WTC11 (cell line): Measurements from ENCODE around the gene TNNT3. TPM values are rescaled to one million over a fixed set of nuclear protein-coding genes. Genes with fewer than 3 reads are reported as not detected.

Source experiments
- ATAC-seq: fragments of 200-7000 bp; cut with Tn5 transposase; 2 replicates; pipeline ENCODE4 v1.10.0; 2021; ENCODE audit warnings: mild to moderate bottlenecking, moderate library complexity
- CTCF ChIA-PET: fragments of 300-600 bp; sonication (Branson Sonifier 250); formaldehyde crosslinking; loops from one replicate; lab custom pipeline; 2021; ENCODE audit warnings: antibody characterized with exemption; lab: Charles Lee
- POLR2A ChIA-PET: fragments of 350-600 bp; sonication (Branson Sonifier 250); formaldehyde crosslinking; loops from one replicate; lab custom pipeline; 2021; ENCODE audit warnings: antibody characterized with exemption; lab: Charles Lee
- DNase-seq: peaks from one replicate; pipeline ENCODE4 v3.0.0; 2021; ENCODE audit warnings: low spot score
- H3K27ac Mint-ChIP-seq: 2 replicates; pipeline ENCODE4 v1.8.0; 2021; ENCODE audit warnings: mixed read lengths
- H3K27me3 Mint-ChIP-seq: 2 replicates; pipeline ENCODE4 v1.8.0; 2021; ENCODE audit warnings: low read depth, mild to moderate bottlenecking, moderate library complexity, mixed read lengths
- H3K36me3 Mint-ChIP-seq: 2 replicates; pipeline ENCODE4 v1.8.0; 2021; ENCODE audit warnings: mixed read lengths
- H3K4me1 Mint-ChIP-seq: 2 replicates; pipeline ENCODE4 v1.8.0; 2022; ENCODE audit warnings: mixed read lengths
- H3K4me3 Mint-ChIP-seq: 2 replicates; pipeline ENCODE4 v1.8.0; 2021; ENCODE audit warnings: mild to moderate bottlenecking, moderate library complexity, mixed read lengths
- H3K9me3 Mint-ChIP-seq: 2 replicates; pipeline ENCODE4 v1.8.0; 2021; ENCODE audit warnings: mixed read lengths
- AR ChIP-seq: fragments of 250-450 bp; sonication (Bioruptor Pico); IDR thresholded peaks from 2 replicates; pipeline ENCODE4 v1.9.0; 2021; ENCODE audit warnings: mild to moderate bottlenecking
- ARID4B ChIP-seq: sonication (generic); formaldehyde crosslinking; IDR thresholded peaks from 2 replicates; pipeline ENCODE4 v1.8.0; 2023; ENCODE audit warnings: missing genetic modification reagents, mild to moderate bottlenecking, borderline replicate concordance
- FOXP1 ChIP-seq: sonication (generic); formaldehyde crosslinking; IDR thresholded peaks from 2 replicates; pipeline ENCODE4 v1.8.0; 2022; ENCODE audit warnings: missing genetic modification reagents, mild to moderate bottlenecking, moderate library complexity, borderline replicate concordance
- GABPB1 ChIP-seq: sonication (generic); formaldehyde crosslinking; IDR thresholded peaks from 2 replicates; pipeline ENCODE4 v1.8.1; 2023; ENCODE audit warnings: mild to moderate bottlenecking, missing genetic modification reagents
- IRF1 ChIP-seq: sonication (generic); formaldehyde crosslinking; IDR thresholded peaks from 2 replicates; pipeline ENCODE4 v1.8.0; 2023; ENCODE audit warnings: missing genetic modification reagents
- PRDM15 ChIP-seq: sonication (generic); formaldehyde crosslinking; IDR thresholded peaks from 2 replicates; pipeline ENCODE4 v1.8.0; 2022; ENCODE audit warnings: missing genetic modification reagents
- USF1 ChIP-seq: sonication (generic); formaldehyde crosslinking; IDR thresholded peaks from 2 replicates; pipeline ENCODE4 v1.8.0; 2022; ENCODE audit warnings: mild to moderate bottlenecking, missing genetic modification reagents
- ZBTB43 ChIP-seq: sonication (generic); formaldehyde crosslinking; IDR thresholded peaks from 2 replicates; pipeline ENCODE4 v1.8.1; 2023; ENCODE audit warnings: mild to moderate bottlenecking, missing genetic modification reagents
- ZNF425 ChIP-seq: fragments of 250-450 bp; sonication (Bioruptor Pico); conservative IDR thresholded peaks from 2 replicates; pipeline ENCODE4 v1.9.0; 2021; ENCODE audit warnings: mild to moderate bottlenecking
- total RNA-seq: library from RNA; stranded (reverse); gene quantifications from 3 replicates; pipeline ENCODE4 v1.2.3, GENCODE V29; 2021

Gene TNNT3
- total RNA-seq, 1 experiment from 2014 or later = not detected

GRCh38 chr11:1889941-1890855, 29.3 kb upstream of the TNNT3 start:
- Mint-ChIP-seq H3K36me3 (no peaks in the 10 kb centered on the region), H3K9me3 (no peaks in the 10 kb centered on the region), H3K4me3 (no peak overlapping the region), H3K27me3 (no peaks in the 10 kb centered on the region; the same call in 1 of the 2 replicates), H3K4me1 (no peaks in the 10 kb centered on the region), H3K27ac (no peak overlapping the region)
- CTCF ChIA-PET = interaction anchor here (1.3 to 2.4 kb wide), 6 partner anchors 8 to 266 kb away, joined by 3 to 17 read pairs (median 6); no protein-coding TSS in a partner anchor
- POLR2A ChIA-PET = no interaction called here
- DNase-seq (no peak), ATAC-seq (no peak)
- TF ChIP-seq ZNF425 (CRISPR knock-in tag) = no peak
- TF ChIP-seq AR (CRISPR knock-in tag) = no peak
- TF ChIP-seq FOXP1 (CRISPR knock-in tag) = no peak
- no peak for TF ChIP-seq IRF1 (CRISPR knock-in tag)
- no peak for TF ChIP-seq GABPB1 (CRISPR knock-in tag)
- TF ChIP-seq PRDM15 = no peak
- TF ChIP-seq USF1 (CRISPR knock-in tag) = no peak
- TF ChIP-seq ZBTB43 (CRISPR knock-in tag) = no peak
- no peak for TF ChIP-seq ARID4B (CRISPR knock-in tag)
